Stomach smooth muscle (tissue), 2 donors: ENCODE results near the gene MYO5C.

Experiments
- H3K27ac ChIP-seq: one replicate; pipeline ENCODE4 v1.7.0; 2013; ENCODE audit warnings: mild to moderate bottlenecking, low read length, inconsistent platforms
- H3K27me3 ChIP-seq, 2 donors: one replicate each; pipeline ENCODE4 v1.7.0; 2013; ENCODE audit warnings: low read length in 2 of 2; ENCODE audit not compliant: insufficient read depth in 2 of 2, control insufficient read depth in 1 of 2
- H3K36me3 ChIP-seq, 2 donors: one replicate each; pipeline ENCODE4 v1.7.0; 2013; ENCODE audit warnings: low read length in 2 of 2; ENCODE audit not compliant: control insufficient read depth in 2 of 2, insufficient read depth in 2 of 2
- H3K4me1 ChIP-seq: one replicate; pipeline ENCODE4 v1.7.0; 2013; ENCODE audit warnings: low read length; ENCODE audit not compliant: control insufficient read depth, insufficient read depth
- H3K4me3 ChIP-seq, 2 donors: one replicate each; pipeline ENCODE4 v1.7.0; 2013; ENCODE audit warnings: low read length in 2 of 2
- H3K9ac ChIP-seq, 2 donors: one replicate each; pipeline ENCODE4 v1.7.0; 2013; ENCODE audit warnings: low read length in 2 of 2, mild to moderate bottlenecking in 1 of 2
- H3K9me3 ChIP-seq, 2 donors: one replicate each; pipeline ENCODE4 v1.7.0; 2013; ENCODE audit warnings: low read length in 2 of 2; ENCODE audit not compliant: control insufficient read depth in 2 of 2
- donor health status: healthy.
- donor health status: Pancreatic carcinoma.

Gene MYO5C

DNA sequence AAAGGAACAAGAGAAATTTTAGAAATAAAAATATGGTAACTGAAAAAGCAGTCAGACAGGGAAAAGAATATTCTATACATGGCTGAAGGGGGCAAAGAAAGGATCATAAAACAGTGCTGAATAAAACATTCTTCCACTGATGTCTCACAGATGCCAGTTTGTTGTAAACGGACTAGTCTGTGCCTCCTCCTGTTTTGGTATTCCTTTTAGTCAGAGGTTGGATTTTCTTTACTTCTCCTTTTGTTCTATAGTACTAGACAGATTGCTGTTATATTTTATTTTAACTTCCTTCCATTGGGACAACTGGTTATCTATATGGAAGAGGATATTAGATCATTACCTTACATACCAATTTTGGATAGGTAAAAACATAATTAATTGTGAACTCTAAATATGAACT is 88.4 kb downstream of the MYO5C start:
- Histone ChIP-seq H3K4me3 (no peak overlapping the region), H3K4me1 (no peaks in the 10 kb centered on the region), H3K9me3 (no peaks in the 10 kb centered on the region), H3K27me3 (no peaks in the 10 kb centered on the region), H3K9ac (no peak overlapping the region), H3K27ac (no peak overlapping the region), H3K36me3 (no peaks in the 10 kb centered on the region)

DNA sequence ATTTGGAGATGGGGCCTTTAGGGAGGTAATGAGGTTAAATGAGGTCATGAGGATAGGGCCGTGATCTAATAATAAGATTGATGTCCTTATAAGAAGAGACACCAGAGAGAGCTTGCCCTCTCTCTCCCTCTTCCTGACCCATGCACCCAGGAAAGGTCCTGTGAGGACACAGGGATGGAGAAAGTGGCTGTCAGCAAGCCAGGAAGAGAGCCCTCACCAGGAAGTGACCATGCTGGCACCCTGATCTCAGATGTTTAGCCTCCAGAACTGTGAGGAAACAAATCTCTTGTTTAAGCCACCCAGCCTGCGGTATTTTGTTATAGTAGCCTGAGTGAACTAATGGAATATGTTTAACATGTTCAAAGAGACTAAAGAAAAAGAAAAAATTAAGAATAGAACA is 89.2 kb downstream of the MYO5C start:
- no peaks in the 10 kb centered on the region for H3K36me3 ChIP-seq
- H3K4me1 ChIP-seq = no peaks in the 10 kb centered on the region
- no peaks in the 10 kb centered on the region for H3K9me3 ChIP-seq
- no peak overlapping the region for H3K27ac ChIP-seq
- no peaks in the 10 kb centered on the region for H3K27me3 ChIP-seq
- H3K4me3 ChIP-seq = no peak overlapping the region
- no peak overlapping the region for H3K9ac ChIP-seq

DNA sequence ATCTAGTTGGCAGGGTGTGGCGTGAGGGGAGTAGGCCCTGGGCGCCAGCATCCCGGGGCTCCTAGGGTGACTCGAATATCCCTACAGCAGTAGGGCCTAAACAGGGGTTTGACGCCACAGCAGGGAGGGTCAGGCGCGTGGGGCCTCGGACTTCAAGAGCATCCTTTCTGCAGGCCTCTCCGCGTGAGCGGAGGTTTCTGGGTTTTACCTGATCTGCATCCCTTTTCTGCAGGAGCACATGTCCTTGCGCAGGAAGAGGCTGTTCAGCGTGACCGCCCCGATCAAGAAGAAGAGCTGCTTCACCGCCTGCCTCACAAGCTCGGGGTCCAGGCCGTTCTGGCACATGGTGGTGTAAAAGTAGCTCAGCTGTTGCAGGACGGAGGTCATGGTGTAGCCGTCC is 90.9 kb downstream of the MYO5C start:
- H3K36me3 ChIP-seq = no peaks in the 10 kb centered on the region
- no peaks in the 10 kb centered on the region for H3K9me3 ChIP-seq
- no peak overlapping the region for H3K9ac ChIP-seq
- H3K27ac ChIP-seq = no peak overlapping the region
- H3K4me3 ChIP-seq = no peak overlapping the region
- no peaks in the 10 kb centered on the region for H3K4me1 ChIP-seq
- H3K27me3 ChIP-seq = no peaks in the 10 kb centered on the region

DNA sequence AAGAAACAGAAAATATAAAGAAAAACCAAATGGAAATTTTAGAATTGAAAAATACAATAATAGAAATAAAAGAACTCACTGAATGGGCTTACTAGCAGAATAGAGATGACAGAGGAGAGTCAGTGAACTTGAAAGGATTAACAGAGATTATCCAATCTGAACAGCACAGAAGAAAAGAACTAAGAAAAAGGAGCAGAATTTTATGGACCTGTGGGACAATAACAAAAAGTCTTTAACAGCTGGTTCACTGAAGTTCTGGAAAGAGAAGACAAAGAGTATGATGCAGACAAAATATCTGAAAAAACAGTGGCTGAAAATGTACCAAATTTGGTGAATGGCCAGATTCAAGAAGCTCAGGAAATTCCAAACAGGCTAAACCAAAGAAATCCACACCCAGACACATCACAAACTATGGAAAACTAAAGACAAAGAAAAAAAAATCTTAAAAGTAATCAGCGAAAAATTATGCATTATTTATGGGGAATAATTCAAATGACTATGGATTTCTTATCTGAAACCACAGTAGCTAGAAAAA is 94.7 kb downstream of the MYO5C start:
- Histone ChIP-seq H3K27ac (no peak overlapping the region), H3K4me3 (no peak overlapping the region), H3K9me3 (no peaks in the 10 kb centered on the region), H3K36me3 (no peaks in the 10 kb centered on the region), H3K9ac (no peak overlapping the region), H3K4me1 (no peaks in the 10 kb centered on the region), H3K27me3 (no peaks in the 10 kb centered on the region)

DNA sequence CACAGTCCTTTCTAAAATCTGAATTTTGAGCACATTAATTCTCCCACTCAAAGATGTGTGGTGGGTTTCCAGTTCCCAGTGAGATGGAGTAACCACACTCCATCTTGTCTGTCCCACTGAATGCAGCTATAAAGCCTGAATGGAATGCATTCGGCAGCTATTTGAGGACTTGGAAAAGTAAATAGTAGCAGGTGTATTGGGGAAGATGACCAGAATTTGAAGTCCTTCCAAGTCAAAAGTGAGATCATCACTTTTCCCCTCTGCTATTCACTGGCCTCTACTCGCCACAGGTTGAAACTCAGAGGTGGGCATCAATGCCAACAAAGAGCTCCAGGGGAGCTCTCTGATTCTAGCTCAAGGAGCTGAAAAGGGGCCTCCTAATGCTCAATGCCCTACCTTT is 96.3 kb downstream of the MYO5C start:
- Histone ChIP-seq H3K27ac (no peak overlapping the region), H3K36me3 (no peaks in the 10 kb centered on the region), H3K9ac (no peak overlapping the region), H3K4me1 (no peaks in the 10 kb centered on the region), H3K4me3 (no peak overlapping the region), H3K9me3 (no peaks in the 10 kb centered on the region), H3K27me3 (no peaks in the 10 kb centered on the region)

DNA sequence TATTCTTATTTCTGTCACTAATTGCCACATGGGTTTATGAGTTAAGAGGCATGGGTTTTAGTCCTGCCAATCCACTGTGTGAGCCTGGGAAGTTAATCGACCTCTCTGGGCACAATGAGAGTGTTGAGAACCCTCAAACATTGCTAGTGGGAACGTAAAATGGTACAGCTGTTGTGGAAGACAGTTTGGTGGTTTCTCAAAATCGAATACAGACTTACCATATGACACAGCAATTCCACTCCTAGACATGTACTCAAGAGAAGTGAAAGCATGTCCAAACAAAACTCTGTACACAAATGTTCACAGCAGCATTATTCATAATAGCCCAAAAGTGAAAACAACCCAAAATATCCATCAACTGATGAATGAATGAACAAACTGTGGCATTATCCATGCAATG is 98.7 kb downstream of the MYO5C start:
- Histone ChIP-seq H3K9ac (no peak overlapping the region), H3K27ac (no peak overlapping the region), H3K27me3 (no peaks in the 10 kb centered on the region), H3K4me3 (no peak overlapping the region), H3K9me3 (no peaks in the 10 kb centered on the region), H3K4me1 (no peaks in the 10 kb centered on the region), H3K36me3 (no peaks in the 10 kb centered on the region)

DNA sequence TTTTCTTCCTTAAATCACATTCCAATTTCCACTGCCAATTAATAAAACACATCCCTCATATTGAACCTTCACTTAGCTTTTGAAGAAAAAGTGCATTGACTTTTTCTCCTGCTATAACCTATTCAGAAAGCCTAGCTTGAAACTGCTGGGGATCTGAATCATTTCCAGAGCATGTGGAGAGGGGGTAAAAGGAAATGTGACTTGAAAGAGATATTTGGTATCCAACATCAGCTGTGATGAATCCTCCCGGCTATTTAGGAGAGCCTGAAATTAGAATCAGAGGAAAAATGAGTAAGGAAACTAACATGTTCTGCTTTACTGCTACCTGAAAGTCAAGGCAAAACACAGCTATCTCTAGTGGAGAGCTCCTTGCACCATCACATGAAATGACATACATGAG is 101.8 kb downstream of the MYO5C start:
- H3K9ac ChIP-seq = no peak overlapping the region
- no peaks in the 10 kb centered on the region for H3K36me3 ChIP-seq
- H3K4me1 ChIP-seq = no peaks in the 10 kb centered on the region
- H3K27ac ChIP-seq = no peak overlapping the region
- H3K4me3 ChIP-seq = no peak overlapping the region
- H3K27me3 ChIP-seq = no peaks in the 10 kb centered on the region
- no peaks in the 10 kb centered on the region for H3K9me3 ChIP-seq

DNA sequence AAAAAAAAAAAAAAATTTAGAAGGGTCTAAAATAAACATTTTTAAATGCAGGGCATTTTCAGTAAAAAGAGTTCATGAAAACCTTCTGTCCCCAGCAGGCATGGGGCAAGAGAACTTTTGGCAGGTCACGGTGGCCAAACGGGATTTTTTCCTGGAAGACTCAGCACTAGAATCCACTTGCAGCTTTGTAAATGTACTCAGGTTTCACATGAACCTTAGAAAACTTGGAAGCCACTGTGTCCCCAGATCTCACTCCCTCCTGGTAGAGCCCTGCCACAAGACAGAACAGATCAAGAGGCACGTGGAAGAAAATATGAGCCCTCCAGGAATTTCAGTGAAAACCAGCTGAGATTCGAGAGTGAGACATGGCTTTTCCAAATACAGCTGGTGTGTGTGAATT is 102.3 kb downstream of the MYO5C start:
- Histone ChIP-seq H3K4me3 (no peak overlapping the region), H3K36me3 (no peaks in the 10 kb centered on the region), H3K4me1 (no peaks in the 10 kb centered on the region), H3K9me3 (no peaks in the 10 kb centered on the region), H3K27ac (no peak overlapping the region), H3K9ac (no peak overlapping the region), H3K27me3 (no peaks in the 10 kb centered on the region)

DNA sequence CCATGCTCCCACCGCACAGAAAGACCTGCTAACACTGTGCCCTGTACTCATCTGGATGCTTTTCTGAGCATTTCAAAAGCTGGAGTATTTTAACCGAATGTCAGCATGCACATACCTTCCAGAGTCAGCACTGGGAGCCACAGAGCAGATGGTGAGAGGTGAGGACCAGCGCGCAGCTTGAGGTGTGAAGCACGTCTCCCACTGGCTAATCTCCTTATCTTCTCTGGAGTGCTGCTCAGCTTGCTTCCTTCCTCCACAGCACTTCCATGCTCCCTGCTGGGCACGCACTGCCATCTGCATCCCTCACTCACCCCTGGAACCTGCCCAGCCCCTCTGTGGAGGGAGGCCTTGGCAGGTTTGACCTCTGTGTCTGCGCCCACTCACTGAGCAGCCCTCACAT is 104.4 kb downstream of the MYO5C start, which contains the start of gene GNB5:
Gene GNB5, minus strand, starts transcription at position 186 of the 400 bp plus-strand sequence. CDS start 6,716 bp downstream, outside the sequence.
- Histone ChIP-seq H3K36me3 (no peaks in the 10 kb centered on the region), H3K27ac (no peak within 1 kb of the TSS), H3K9me3 (no peaks in the 10 kb centered on the region), H3K4me1 (no peaks in the 10 kb centered on the region), H3K4me3 (no peak within 1 kb of the TSS), H3K9ac (no peak within 1 kb of the TSS), H3K27me3 (no peaks in the 10 kb centered on the region)

DNA sequence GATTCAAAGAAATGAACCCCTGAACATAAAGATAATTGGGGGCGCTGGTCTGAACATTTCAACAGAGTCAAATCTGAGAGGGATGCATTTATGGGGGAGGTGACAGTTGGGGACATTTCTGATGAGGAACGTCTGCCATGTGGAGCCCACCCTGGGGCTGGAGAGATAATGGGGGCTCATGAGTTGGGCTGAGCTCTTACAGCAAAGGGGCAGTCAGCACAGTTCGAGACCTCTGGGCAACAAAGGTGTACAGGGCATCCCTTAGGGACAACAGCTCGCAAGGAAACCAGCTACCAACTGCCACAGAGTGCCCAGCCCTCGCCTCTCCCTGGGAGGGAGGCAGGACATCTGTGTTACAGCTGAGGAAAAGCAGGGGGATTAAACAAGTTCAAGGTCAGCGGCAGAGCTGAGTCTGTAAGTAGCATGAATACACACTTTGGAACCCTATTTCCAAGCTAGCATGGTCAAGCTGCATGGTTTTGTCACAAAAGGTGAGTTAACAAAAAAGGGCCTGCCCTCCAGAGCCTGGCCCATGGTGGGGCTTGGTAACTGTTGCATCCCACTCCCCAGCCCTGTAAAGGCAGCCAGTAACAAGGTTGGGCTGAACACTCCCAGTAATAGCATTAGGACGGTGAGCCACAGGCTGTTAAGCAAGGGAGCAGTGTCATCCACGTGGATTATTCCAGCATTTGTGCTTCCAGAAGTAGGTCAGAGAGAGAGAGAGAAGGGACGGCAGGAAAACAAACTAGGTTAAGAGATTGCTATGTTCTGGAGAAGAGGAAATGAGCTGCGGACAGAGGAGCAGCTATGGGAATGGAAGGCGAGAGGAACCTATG is 108.7 kb downstream of the MYO5C start:
- H3K9ac ChIP-seq = no peak overlapping the region
- H3K36me3 ChIP-seq = no peaks in the 10 kb centered on the region
- no peak overlapping the region for H3K27ac ChIP-seq

DNA sequence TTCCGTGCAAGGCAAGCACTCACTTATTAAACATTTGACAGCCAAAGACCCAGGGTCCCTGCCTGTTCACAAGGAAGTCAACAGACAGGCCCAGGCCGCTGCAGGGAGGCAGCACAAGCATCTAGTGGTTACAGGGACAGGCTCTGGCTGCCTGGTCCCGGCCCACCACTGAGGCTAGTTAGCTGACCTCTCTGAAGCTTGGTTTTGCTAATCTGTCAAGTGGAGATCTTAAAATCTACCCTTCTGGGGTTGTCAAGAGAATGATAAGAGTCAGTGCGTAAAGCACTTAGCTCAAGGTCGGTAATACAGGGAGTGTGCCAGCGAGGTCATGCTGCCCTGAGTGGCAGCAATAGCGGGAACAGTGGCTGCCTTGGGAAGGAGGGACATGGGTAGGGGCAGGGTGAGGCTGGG is 110.4 kb downstream of the MYO5C start:
- Histone ChIP-seq H3K4me3 (no peak overlapping the region), H3K27ac (no peak overlapping the region), H3K27me3 (no peaks in the 10 kb centered on the region)

More for the DNA sequence above, 108.7 kb downstream of the MYO5C start:
- H3K4me1 ChIP-seq = no peaks in the 10 kb centered on the region
- no peak overlapping the region for H3K4me3 ChIP-seq
- H3K9me3 ChIP-seq = no peaks in the 10 kb centered on the region
- no peaks in the 10 kb centered on the region for H3K27me3 ChIP-seq

More for the DNA sequence above, 110.4 kb downstream of the MYO5C start:
- Histone ChIP-seq H3K4me1 (peaks cover 7% of the 10 kb centered on the region), H3K36me3 (no peaks in the 10 kb centered on the region), H3K9me3 (no peaks in the 10 kb centered on the region), H3K9ac (no peak overlapping the region)
